ENCODE measurements around the gene APOBEC3A. TPM values are rescaled to one million over a fixed set of nuclear protein-coding genes. Genes with fewer than 3 reads are reported as not detected.
"Not testable (repeated sequence)": the region's sequence is repeated elsewhere in the genome, so short reads cannot be mapped to it uniquely, and the experiment has no call there.

APOBEC3A gene
- polyA plus RNA-seq, 2 donors = 2.5 to 5.6 TPM

GRCh38 chr22:38984784-38985757 lies 27.7 kb downstream of the APOBEC3A start:
- not testable (repeated sequence) for H3K4me1 ChIP-seq (ENCODE audit: control insufficient read depth in 2 of 2, insufficient read depth in 2 of 2, low read length in 1 of 2); H3K4me3 ChIP-seq (ENCODE audit: low read depth in 1 of 2, low read length in 2 of 2); H3K9me3 ChIP-seq (ENCODE audit: control insufficient read depth in 2 of 2, insufficient read depth in 1 of 2, low read depth in 1 of 2, low read length in 1 of 2); H3K27me3 ChIP-seq (ENCODE audit: control insufficient read depth in 1 of 2, insufficient read depth in 2 of 2, low read length in 2 of 2); H3K36me3 ChIP-seq (ENCODE audit: control insufficient read depth in 2 of 2, insufficient read depth in 2 of 2, low read length in 1 of 2)
- WGBS, 2 donors = 33 to 37% methylated on average over 8 to 9 of the region's 9 CpGs
- H3K27ac ChIP-seq (ENCODE audit: low read depth in 2 of 2, low read length in 1 of 2) = peak overlapping the region; percentile 73 to 80

- no peaks in the 10 kb centered on the region for H3K27me3 ChIP-seq (ENCODE audit: control insufficient read depth in 1 of 2, insufficient read depth in 2 of 2, low read length in 2 of 2)
- H3K4me1 ChIP-seq (ENCODE audit: control insufficient read depth in 2 of 2, insufficient read depth in 2 of 2, low read length in 1 of 2) = peaks cover 2 to 3% of the 10 kb centered on the region in 2 donors
- 95 to 96% methylated on average over 3 of the region's 3 CpGs for WGBS, 2 donors
- H3K9me3 ChIP-seq (ENCODE audit: control insufficient read depth in 2 of 2, insufficient read depth in 1 of 2, low read depth in 1 of 2, low read length in 1 of 2) = no peaks in the 10 kb centered on the region
- H3K4me3 ChIP-seq (ENCODE audit: low read depth in 1 of 2, low read length in 2 of 2) = no peak overlapping the region
- H3K36me3 ChIP-seq (ENCODE audit: control insufficient read depth in 2 of 2, insufficient read depth in 2 of 2, low read length in 1 of 2) = no peaks in the 10 kb centered on the region
- no peak overlapping the region for H3K27ac ChIP-seq (ENCODE audit: low read depth in 2 of 2, low read length in 1 of 2)
These were observed 29.2 kb downstream of the APOBEC3A start for GRCh38 chr22:38986629-38987028.

GRCh38 chr22:38987171-38987895 lies 29.9 kb downstream of the APOBEC3A start:
- no peak overlapping the region for H3K4me3 ChIP-seq (ENCODE audit: low read depth in 1 of 2, low read length in 2 of 2)
- no peaks in the 10 kb centered on the region for H3K9me3 ChIP-seq (ENCODE audit: control insufficient read depth in 2 of 2, insufficient read depth in 1 of 2, low read depth in 1 of 2, low read length in 1 of 2)
- H3K36me3 ChIP-seq (ENCODE audit: control insufficient read depth in 2 of 2, insufficient read depth in 2 of 2, low read length in 1 of 2) = no peaks in the 10 kb centered on the region
- H3K4me1 ChIP-seq (ENCODE audit: control insufficient read depth in 2 of 2, insufficient read depth in 2 of 2, low read length in 1 of 2) = peaks cover 2% of the 10 kb centered on the region in 2 donors
- WGBS, 2 donors = 80 to 84% methylated on average over 8 of the region's 8 CpGs
- H3K27ac ChIP-seq (ENCODE audit: low read depth in 2 of 2, low read length in 1 of 2) = no peak overlapping the region
- H3K27me3 ChIP-seq (ENCODE audit: control insufficient read depth in 1 of 2, insufficient read depth in 2 of 2, low read length in 2 of 2) = no peaks in the 10 kb centered on the region

GRCh38 chr22:38989466-38989865 lies 32.1 kb downstream of the APOBEC3A start:
- H3K4me3 ChIP-seq (ENCODE audit: low read depth in 1 of 2, low read length in 2 of 2) = no peak overlapping the region
- WGBS, 2 donors = 92 to 93% methylated on average over 6 of the region's 6 CpGs
- no peaks in the 10 kb centered on the region for H3K9me3 ChIP-seq (ENCODE audit: control insufficient read depth in 2 of 2, insufficient read depth in 1 of 2, low read depth in 1 of 2, low read length in 1 of 2)
- H3K27ac ChIP-seq (ENCODE audit: low read depth in 2 of 2, low read length in 1 of 2) = no peak overlapping the region
- H3K36me3 ChIP-seq (ENCODE audit: control insufficient read depth in 2 of 2, insufficient read depth in 2 of 2, low read length in 1 of 2) = no peaks in the 10 kb centered on the region
- H3K27me3 ChIP-seq (ENCODE audit: control insufficient read depth in 1 of 2, insufficient read depth in 2 of 2, low read length in 2 of 2) = no peaks in the 10 kb centered on the region
- H3K4me1 ChIP-seq (ENCODE audit: control insufficient read depth in 2 of 2, insufficient read depth in 2 of 2, low read length in 1 of 2) = no peaks in the 10 kb centered on the region

GRCh38 chr22:38992871-38993371 lies 35.5 kb downstream of the APOBEC3A start:
- WGBS, 2 donors = 25 to 29% methylated on average over 12 of the region's 12 CpGs
- not testable (repeated sequence) for H3K36me3 ChIP-seq (ENCODE audit: control insufficient read depth in 2 of 2, insufficient read depth in 2 of 2, low read length in 1 of 2); H3K9me3 ChIP-seq (ENCODE audit: control insufficient read depth in 2 of 2, insufficient read depth in 1 of 2, low read depth in 1 of 2, low read length in 1 of 2); H3K4me1 ChIP-seq (ENCODE audit: control insufficient read depth in 2 of 2, insufficient read depth in 2 of 2, low read length in 1 of 2); H3K4me3 ChIP-seq (ENCODE audit: low read depth in 1 of 2, low read length in 2 of 2); H3K27me3 ChIP-seq (ENCODE audit: control insufficient read depth in 1 of 2, insufficient read depth in 2 of 2, low read length in 2 of 2); H3K27ac ChIP-seq (ENCODE audit: low read depth in 2 of 2, low read length in 1 of 2)

GRCh38 chr22:38996105-38996504 lies 38.7 kb downstream of the APOBEC3A start:
- Histone ChIP-seq H3K9me3 (ENCODE audit: control insufficient read depth in 2 of 2, insufficient read depth in 1 of 2, low read depth in 1 of 2, low read length in 1 of 2) (peaks cover 0 to 2% of the 10 kb centered on the region in 2 donors), H3K27ac (ENCODE audit: low read depth in 2 of 2, low read length in 1 of 2) (no peak overlapping the region), H3K4me3 (ENCODE audit: low read depth in 1 of 2, low read length in 2 of 2) (no peak overlapping the region), H3K27me3 (ENCODE audit: control insufficient read depth in 1 of 2, insufficient read depth in 2 of 2, low read length in 2 of 2) (no peaks in the 10 kb centered on the region), H3K36me3 (ENCODE audit: control insufficient read depth in 2 of 2, insufficient read depth in 2 of 2, low read length in 1 of 2) (no peaks in the 10 kb centered on the region), H3K4me1 (ENCODE audit: control insufficient read depth in 2 of 2, insufficient read depth in 2 of 2, low read length in 1 of 2) (no peaks in the 10 kb centered on the region)
- WGBS, 2 donors = 73 to 80% methylated on average over 6 of the region's 6 CpGs

- H3K4me3 ChIP-seq (ENCODE audit: low read depth in 1 of 2, low read length in 2 of 2) = no peak overlapping the region
- H3K9me3 ChIP-seq (ENCODE audit: control insufficient read depth in 2 of 2, insufficient read depth in 1 of 2, low read depth in 1 of 2, low read length in 1 of 2) = peaks cover 0 to 2% of the 10 kb centered on the region in 2 donors
- H3K36me3 ChIP-seq (ENCODE audit: control insufficient read depth in 2 of 2, insufficient read depth in 2 of 2, low read length in 1 of 2) = no peaks in the 10 kb centered on the region
- no peaks in the 10 kb centered on the region for H3K27me3 ChIP-seq (ENCODE audit: control insufficient read depth in 1 of 2, insufficient read depth in 2 of 2, low read length in 2 of 2)
- no peak overlapping the region for H3K27ac ChIP-seq (ENCODE audit: low read depth in 2 of 2, low read length in 1 of 2)
- no peaks in the 10 kb centered on the region for H3K4me1 ChIP-seq (ENCODE audit: control insufficient read depth in 2 of 2, insufficient read depth in 2 of 2, low read length in 1 of 2)
- 86 to 87% methylated on average over 3 of the region's 3 CpGs for WGBS, 2 donors
These were observed 40.1 kb downstream of the APOBEC3A start for GRCh38 chr22:38997518-38997917.

GRCh38 chr22:39003165-39003638 lies 45.8 kb downstream of the APOBEC3A start:
- 5 to 15% methylated on average over 7 of the region's 7 CpGs for WGBS, 2 donors

GRCh38 chr22:39007177-39007576 lies 49.8 kb downstream of the APOBEC3A start:
- no peaks in the 10 kb centered on the region for H3K27me3 ChIP-seq (ENCODE audit: control insufficient read depth in 1 of 2, insufficient read depth in 2 of 2, low read length in 2 of 2)
- H3K4me1 ChIP-seq (ENCODE audit: control insufficient read depth in 2 of 2, insufficient read depth in 2 of 2, low read length in 1 of 2) = no peaks in the 10 kb centered on the region
- H3K9me3 ChIP-seq (ENCODE audit: control insufficient read depth in 2 of 2, insufficient read depth in 1 of 2, low read depth in 1 of 2, low read length in 1 of 2) = no peaks in the 10 kb centered on the region
- H3K36me3 ChIP-seq (ENCODE audit: control insufficient read depth in 2 of 2, insufficient read depth in 2 of 2, low read length in 1 of 2) = no peaks in the 10 kb centered on the region
- 96 to 98% methylated on average over 5 of the region's 5 CpGs for WGBS, 2 donors
- no peak overlapping the region for H3K27ac ChIP-seq (ENCODE audit: low read depth in 2 of 2, low read length in 1 of 2)
- H3K4me3 ChIP-seq (ENCODE audit: low read depth in 1 of 2, low read length in 2 of 2) = no peak overlapping the region

More at GRCh38 chr22:39003165-39003638, 45.8 kb downstream of the APOBEC3A start:
- Histone ChIP-seq H3K9me3 (ENCODE audit: control insufficient read depth in 2 of 2, insufficient read depth in 1 of 2, low read depth in 1 of 2, low read length in 1 of 2) (no peaks in the 10 kb centered on the region), H3K4me1 (ENCODE audit: control insufficient read depth in 2 of 2, insufficient read depth in 2 of 2, low read length in 1 of 2) (no peaks in the 10 kb centered on the region), H3K27me3 (ENCODE audit: control insufficient read depth in 1 of 2, insufficient read depth in 2 of 2, low read length in 2 of 2) (no peaks in the 10 kb centered on the region), H3K4me3 (ENCODE audit: low read depth in 1 of 2, low read length in 2 of 2) (no peak overlapping the region), H3K36me3 (ENCODE audit: control insufficient read depth in 2 of 2, insufficient read depth in 2 of 2, low read length in 1 of 2) (no peaks in the 10 kb centered on the region), H3K27ac (ENCODE audit: low read depth in 2 of 2, low read length in 1 of 2) (no peak overlapping the region)
